Measurements from ENCODE around the gene HP1BP3.

Gene HP1BP3

DNA sequence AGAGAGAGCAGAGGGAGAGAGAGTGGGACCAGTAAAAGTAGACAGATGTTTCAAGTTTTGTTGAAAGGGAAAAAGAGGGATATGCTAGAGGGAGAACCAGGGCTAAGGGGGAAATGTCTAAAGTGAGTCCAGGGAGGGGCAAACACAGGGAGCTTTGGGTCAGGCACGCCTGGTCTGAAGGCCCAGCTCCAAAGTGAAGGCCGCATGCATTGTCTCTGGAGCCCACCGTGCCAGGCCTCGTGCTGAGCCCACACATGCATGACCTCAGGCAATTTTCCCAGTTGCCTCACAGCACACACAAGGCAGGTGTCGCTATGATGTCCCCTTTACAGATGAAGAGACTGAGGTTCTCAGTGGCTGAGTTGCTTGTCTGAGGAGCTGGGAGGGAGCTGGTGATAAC is 85.3 kb downstream of the HP1BP3 start:
- H3K4me1 Mint-ChIP-seq (ENCODE audit: low read depth) = peaks cover 3% of the 10 kb centered on the region
- H3K36me3 Mint-ChIP-seq (ENCODE audit: low read depth) = no peaks in the 10 kb centered on the region
- no peaks in the 10 kb centered on the region for H3K9me3 Mint-ChIP-seq
- no peak overlapping the region for H3K27ac Mint-ChIP-seq
- no peak for DNase-seq
- H3K4me3 Mint-ChIP-seq = no peak overlapping the region
- no peaks in the 10 kb centered on the region for H3K27me3 Mint-ChIP-seq

DNA sequence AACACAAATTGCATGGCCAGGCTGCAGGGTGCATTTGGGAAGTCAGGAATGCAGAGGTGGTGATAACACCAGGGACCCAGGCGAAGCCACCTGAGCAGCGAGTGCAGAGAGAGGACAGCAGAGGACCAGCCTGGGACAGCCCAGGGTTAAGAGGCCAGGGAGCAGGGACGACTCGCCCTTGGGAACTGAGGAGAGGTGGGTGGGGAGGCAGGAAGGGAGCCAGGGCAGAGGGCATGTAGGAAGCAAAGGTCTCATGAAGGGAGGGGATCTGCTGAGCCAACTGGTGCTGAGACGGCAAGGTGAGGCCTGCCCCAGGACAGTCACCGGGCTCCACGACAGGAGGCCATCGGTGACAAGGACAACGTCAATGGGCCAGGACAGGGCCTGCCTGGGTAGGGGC is 85.7 kb downstream of the HP1BP3 start:
- no peak for DNase-seq
- no peak overlapping the region for H3K27ac Mint-ChIP-seq
- H3K9me3 Mint-ChIP-seq = no peaks in the 10 kb centered on the region
- no peaks in the 10 kb centered on the region for H3K36me3 Mint-ChIP-seq (ENCODE audit: low read depth)
- H3K4me3 Mint-ChIP-seq = no peak overlapping the region
- H3K4me1 Mint-ChIP-seq (ENCODE audit: low read depth) = peaks cover 5% of the 10 kb centered on the region
- H3K27me3 Mint-ChIP-seq = no peaks in the 10 kb centered on the region

DNA sequence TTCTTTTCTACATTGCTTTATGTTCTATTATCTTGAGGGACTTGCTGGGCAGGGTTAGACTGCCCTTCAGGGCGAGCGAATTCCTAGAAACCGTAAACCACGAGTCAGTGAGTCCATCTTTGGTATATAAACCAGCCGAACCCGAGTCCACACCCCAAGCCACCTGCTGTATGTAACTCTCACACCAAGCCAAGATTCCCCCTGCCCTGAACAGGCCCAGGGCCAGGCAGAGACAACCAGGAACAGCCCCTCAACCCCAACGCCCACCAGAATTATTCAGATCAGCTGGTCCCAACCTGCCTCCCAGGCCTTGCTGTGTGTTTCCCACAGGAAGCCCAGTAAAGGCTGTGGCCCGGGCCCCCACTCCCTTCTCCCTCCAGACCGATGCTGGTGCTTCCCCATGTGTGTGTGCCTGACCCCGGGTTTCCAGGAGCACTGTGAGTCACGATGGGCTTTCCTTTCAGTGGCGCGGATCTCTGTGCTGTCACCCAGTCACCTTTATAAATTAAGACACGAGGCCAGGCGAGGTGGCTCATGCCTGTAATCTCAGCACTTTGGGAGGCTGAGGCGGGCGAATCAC is 86.4 kb downstream of the HP1BP3 start:
- no peak for DNase-seq
- Mint-ChIP-seq H3K9me3 (no peaks in the 10 kb centered on the region), H3K4me1 (ENCODE audit: low read depth) (peaks cover 9% of the 10 kb centered on the region), H3K27me3 (peaks cover 1% of the 10 kb centered on the region), H3K36me3 (ENCODE audit: low read depth) (no peaks in the 10 kb centered on the region), H3K4me3 (no peak overlapping the region), H3K27ac (no peak overlapping the region)

DNA sequence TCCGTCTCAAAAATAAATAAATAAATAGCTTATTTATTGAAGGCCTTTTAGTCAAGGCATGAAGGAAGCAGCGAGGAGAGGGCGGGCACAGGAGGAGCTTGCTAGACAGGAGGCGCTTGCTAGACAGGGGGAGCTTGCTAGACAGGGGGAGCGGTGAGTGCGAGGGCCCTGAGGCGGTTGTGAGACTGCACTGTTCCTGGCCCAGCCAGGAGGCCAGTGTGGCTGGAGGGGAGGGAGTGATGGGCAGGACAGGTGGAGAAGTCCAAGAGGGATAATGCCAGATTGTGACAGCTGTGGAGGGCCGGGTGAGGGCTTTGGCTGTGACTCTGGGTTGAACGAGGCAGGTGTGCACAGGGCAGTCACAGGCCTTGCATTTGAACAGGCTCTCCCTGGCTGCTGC is 87.5 kb downstream of the HP1BP3 start:
- no peaks in the 10 kb centered on the region for H3K9me3 Mint-ChIP-seq
- DNase-seq = no peak
- peaks cover 9% of the 10 kb centered on the region for H3K4me1 Mint-ChIP-seq (ENCODE audit: low read depth)
- no peak overlapping the region for H3K4me3 Mint-ChIP-seq
- H3K36me3 Mint-ChIP-seq (ENCODE audit: low read depth) = no peaks in the 10 kb centered on the region
- H3K27me3 Mint-ChIP-seq = peaks cover 2% of the 10 kb centered on the region
- no peak overlapping the region for H3K27ac Mint-ChIP-seq

DNA sequence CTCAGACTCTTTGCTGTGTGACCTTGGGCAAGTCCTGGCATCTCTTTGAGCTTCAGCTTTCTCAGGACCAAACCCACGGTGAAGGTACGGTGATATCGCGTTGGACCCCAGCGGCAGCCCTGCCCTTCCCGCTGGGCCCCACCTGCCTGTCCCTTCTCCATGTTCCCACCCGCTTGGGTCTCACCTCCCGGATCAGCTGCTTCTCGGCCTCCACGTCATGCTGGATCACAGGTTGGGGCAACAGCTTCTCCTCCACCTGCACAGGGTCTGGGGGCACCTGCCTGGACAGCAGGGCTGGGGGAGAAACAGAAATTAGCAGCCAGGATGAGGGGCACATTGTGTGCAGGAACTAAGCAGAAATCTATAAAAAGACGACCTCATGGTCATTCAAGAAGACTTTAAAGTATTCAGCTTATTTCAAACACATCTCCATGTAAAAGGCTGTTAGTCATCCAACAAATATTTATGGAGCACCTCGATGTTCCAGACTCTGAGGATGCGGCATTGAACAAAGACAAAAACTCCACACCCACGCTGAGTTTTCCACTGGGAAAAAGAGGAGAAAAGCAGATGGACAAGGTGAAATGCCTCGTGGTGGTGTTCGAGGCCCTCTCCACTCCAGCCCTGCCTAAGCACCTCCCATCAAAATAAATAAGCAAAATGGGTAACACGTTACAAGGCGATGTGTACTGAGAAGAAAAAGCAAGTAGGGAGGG is 88.8 kb downstream of the HP1BP3 start:
- no peak overlapping the region for H3K4me3 Mint-ChIP-seq

DNA sequence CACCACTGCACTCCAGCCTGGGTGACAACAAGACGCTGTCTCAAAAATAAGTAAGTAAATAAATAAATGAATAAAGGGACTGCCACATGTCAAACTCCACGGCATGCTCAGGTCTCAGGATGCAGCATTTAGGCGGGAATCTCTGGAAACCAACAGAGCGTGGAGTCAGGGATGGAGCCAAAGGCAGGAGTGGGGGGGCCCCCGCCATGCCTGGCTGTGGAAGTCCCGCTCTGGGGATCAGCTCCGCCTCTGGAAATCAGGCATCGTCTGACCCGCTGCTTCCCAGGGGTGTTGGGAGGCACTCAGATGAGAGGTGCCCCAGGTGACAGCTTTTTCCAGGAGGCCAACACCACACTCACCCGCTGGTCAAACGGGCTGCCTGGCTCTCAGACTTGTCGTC is 89.5 kb downstream of the HP1BP3 start:
- no peaks in the 10 kb centered on the region for H3K9me3 Mint-ChIP-seq
- H3K4me3 Mint-ChIP-seq = no peak overlapping the region
- peaks cover 2% of the 10 kb centered on the region for H3K27me3 Mint-ChIP-seq
- peaks cover 9% of the 10 kb centered on the region for H3K4me1 Mint-ChIP-seq (ENCODE audit: low read depth)
- no peaks in the 10 kb centered on the region for H3K36me3 Mint-ChIP-seq (ENCODE audit: low read depth)
- no peak for DNase-seq
- no peak overlapping the region for H3K27ac Mint-ChIP-seq

More for the DNA sequence above, 88.8 kb downstream of the HP1BP3 start:
- Mint-ChIP-seq H3K9me3 (no peaks in the 10 kb centered on the region), H3K4me1 (ENCODE audit: low read depth) (peaks cover 9% of the 10 kb centered on the region), H3K36me3 (ENCODE audit: low read depth) (no peaks in the 10 kb centered on the region), H3K27ac (no peak overlapping the region), H3K27me3 (peaks cover 2% of the 10 kb centered on the region)
- DNase-seq = no peak

DNA sequence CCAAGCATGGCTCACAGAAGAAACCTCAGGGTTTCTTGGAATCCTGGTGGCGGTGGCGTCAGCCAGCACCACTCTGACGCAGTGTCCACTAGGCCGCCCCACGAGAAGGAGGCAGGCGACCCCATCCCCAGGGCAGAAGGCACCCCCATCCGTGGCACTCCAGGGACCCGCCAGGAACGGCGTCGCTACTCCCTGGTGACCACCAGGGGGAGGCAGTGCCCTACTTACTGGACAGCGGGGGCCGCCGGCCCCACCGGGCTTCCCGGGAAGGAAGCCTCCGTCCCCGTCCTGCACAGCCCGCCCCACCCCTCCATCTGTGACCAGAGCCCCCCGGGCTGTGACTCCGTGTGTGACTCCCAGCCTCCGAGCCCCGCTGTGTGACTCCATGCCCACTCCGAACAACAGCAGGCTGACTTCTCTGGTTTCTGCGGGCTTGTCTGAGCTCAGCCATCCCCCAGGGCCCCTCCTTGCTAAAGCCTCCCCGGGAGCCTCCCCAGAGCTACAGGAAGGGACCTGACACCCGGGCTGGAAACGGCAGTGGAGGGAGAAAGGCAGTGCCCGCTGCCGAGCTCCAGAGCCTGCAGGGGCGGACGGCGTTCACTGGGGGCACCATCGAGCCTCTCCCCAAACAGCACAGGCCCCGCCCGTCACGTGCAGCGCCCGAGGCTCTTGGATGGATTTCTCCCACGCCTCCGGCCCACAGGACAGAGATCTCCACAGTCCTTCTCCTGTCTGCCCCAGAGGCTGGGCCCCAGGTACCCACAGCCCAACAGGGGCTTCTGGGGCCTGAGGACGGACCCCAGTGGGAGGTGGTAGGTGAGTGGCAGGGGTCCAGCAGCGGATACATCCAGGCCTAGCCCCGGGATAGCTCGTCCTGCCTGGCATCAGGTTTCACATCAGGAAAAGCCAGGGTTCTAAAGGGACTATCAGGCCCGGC is 90.4 kb downstream of the HP1BP3 start:
- Mint-ChIP-seq H3K36me3 (ENCODE audit: low read depth) (no peaks in the 10 kb centered on the region), H3K9me3 (no peaks in the 10 kb centered on the region), H3K4me3 (peak overlapping the region; percentile 82), H3K4me1 (ENCODE audit: low read depth) (peaks cover 9% of the 10 kb centered on the region), H3K27me3 (peaks cover 2% of the 10 kb centered on the region), H3K27ac (peak overlapping the region; percentile 79)
- peak; percentile 84 for DNase-seq

DNA sequence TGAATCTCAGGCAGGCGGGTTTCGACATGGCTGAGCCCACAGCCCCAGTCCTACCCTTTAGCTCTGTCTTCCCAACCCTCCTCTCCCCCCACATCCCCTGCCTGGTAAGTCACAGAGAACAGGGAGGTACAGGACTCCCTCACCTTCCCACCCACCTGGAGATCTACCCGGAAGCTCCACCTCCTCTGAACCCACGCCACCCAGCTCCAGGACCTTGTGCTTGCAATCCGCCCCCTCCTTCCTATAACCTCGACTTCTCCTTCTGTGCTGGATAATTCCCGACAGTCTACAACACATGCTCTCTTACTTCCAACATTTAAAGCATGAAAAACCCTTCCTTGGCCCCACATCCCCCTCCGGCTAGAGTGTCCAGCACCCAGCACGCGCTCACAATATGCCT is 91.6 kb downstream of the HP1BP3 start:
- DNase-seq = no peak
- Mint-ChIP-seq H3K36me3 (ENCODE audit: low read depth) (no peaks in the 10 kb centered on the region), H3K4me1 (ENCODE audit: low read depth) (peaks cover 9% of the 10 kb centered on the region), H3K27me3 (peaks cover 2% of the 10 kb centered on the region), H3K9me3 (no peaks in the 10 kb centered on the region), H3K4me3 (no peak overlapping the region), H3K27ac (no peak overlapping the region)

DNA sequence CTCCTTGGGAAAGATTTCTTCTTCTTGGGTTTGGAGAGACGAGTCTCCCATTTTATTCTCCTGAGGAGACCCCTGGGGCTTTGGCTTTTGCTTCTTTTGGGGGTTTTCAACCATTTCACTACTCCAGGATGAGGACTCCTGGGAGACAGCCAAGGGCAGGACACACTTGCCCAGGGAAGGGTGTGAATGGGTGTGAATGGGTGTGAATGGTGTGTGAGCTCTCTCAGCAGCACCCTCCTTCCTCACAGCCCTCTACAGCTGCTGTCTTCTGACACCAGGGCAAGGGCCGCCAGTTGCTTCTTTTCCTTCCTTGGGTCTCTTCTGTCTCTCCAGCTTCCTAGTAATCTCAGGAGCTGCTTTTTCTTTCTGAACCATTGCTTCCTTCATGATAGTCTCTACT is 93.5 kb downstream of the HP1BP3 start:
- Mint-ChIP-seq H3K36me3 (ENCODE audit: low read depth) (no peaks in the 10 kb centered on the region), H3K9me3 (no peaks in the 10 kb centered on the region), H3K27ac (no peak overlapping the region)

More for the DNA sequence above, 93.5 kb downstream of the HP1BP3 start:
- Mint-ChIP-seq H3K4me3 (no peak overlapping the region), H3K4me1 (ENCODE audit: low read depth) (peaks cover 9% of the 10 kb centered on the region), H3K27me3 (peaks cover 2% of the 10 kb centered on the region)
- no peak for DNase-seq

All from activated T-cell treated with anti-CD3 and anti-CD28 coated beads, Interleukin-2, amount 50 U/mL, for 24 hours (primary cell).